ENCODE results near the gene IKZF3.

GRCh38 chr17:39742126-39742855 lies 121.8 kb downstream of the IKZF3 start:
- TF ChIP-seq EZH2 (IDR thresholded peaks at IDR 0.05; ENCODE audit: insufficient read depth, low read length) = no peak
- TF ChIP-seq CTCF (IDR thresholded peaks at IDR 0.05; ENCODE audit: insufficient read depth, low read depth, low read length) = no peak
